ENCODE measurements around the gene NMT1. TPM values are rescaled to one million over a fixed set of nuclear protein-coding genes. Genes with fewer than 3 reads are reported as not detected.

Gene NMT1
- total RNA-seq, 1 experiment from 2014 or later = 173 TPM

GRCh38 chr17:45087978-45088377 lies 26.9 kb downstream of the NMT1 start:
- no peak for DNase-seq
- Mint-ChIP-seq H3K27ac (ENCODE audit: unreplicated experiment) (no peak overlapping the region), H3K27me3 (ENCODE audit: insufficient read depth, unreplicated experiment) (no peaks in the 10 kb centered on the region), H3K4me1 (ENCODE audit: low read depth, unreplicated experiment) (no peaks in the 10 kb centered on the region), H3K9me3 (ENCODE audit: unreplicated experiment) (no peaks in the 10 kb centered on the region), H3K4me3 (ENCODE audit: unreplicated experiment) (no peak overlapping the region), H3K36me3 (ENCODE audit: insufficient read depth, unreplicated experiment) (peaks cover 90% of the 10 kb centered on the region)
- no peak overlapping the region for H3K4me3 ChIP-seq (ENCODE audit: low read depth, low read length)
- CTCF ChIA-PET = interaction anchor here (1.3 kb wide), 1 partner anchor 47 kb away, joined by 4 read pairs; the partner anchor contains the start of gene ACBD4
- no peak for TF ChIP-seq CTCF (IDR thresholded peaks at IDR 0.05; ENCODE audit: insufficient read depth in 1 of 2, low read depth in 1 of 2, low read length in 1 of 2, severe bottlenecking in 1 of 2, unreplicated experiment in 1 of 2)
- peaks cover 4% of the 10 kb centered on the region for H3K36me3 ChIP-seq (ENCODE audit: control insufficient read depth, insufficient read depth, low read length)
- no TSS peak for BruUV-seq (replicated peaks)
- H3K9me3 ChIP-seq = no peaks in the 10 kb centered on the region
- POLR2A ChIA-PET = no interaction called here
- intact Hi-C loops (cut with micrococcal nuclease; ENCODE audit: unreplicated experiment) = no loop called here
- 0 out of 2 replicates have a peak, but pooled peaks cover 2% of the 10 kb centered on the region for H3K4me1 ChIP-seq
- H3K27me3 ChIP-seq (replicated peaks; ENCODE audit: control insufficient read depth, insufficient read depth, low read length) = no peaks in the 10 kb centered on the region

GRCh38 chr17:45088741-45089140 lies 27.6 kb downstream of the NMT1 start:
- Mint-ChIP-seq H3K27me3 (ENCODE audit: insufficient read depth, unreplicated experiment) (no peaks in the 10 kb centered on the region), H3K4me1 (ENCODE audit: low read depth, unreplicated experiment) (no peaks in the 10 kb centered on the region), H3K4me3 (ENCODE audit: unreplicated experiment) (no peak overlapping the region), H3K36me3 (ENCODE audit: insufficient read depth, unreplicated experiment) (peaks cover 92% of the 10 kb centered on the region), H3K9me3 (ENCODE audit: unreplicated experiment) (no peaks in the 10 kb centered on the region), H3K27ac (ENCODE audit: unreplicated experiment) (no peak overlapping the region)
- intact Hi-C loops (cut with micrococcal nuclease; ENCODE audit: unreplicated experiment) = no loop called here
- 0 out of 2 replicates have a peak, but pooled peaks cover 5% of the 10 kb centered on the region for H3K4me1 ChIP-seq
- H3K4me3 ChIP-seq (ENCODE audit: low read depth, low read length) = no peak overlapping the region
- ChIA-PET CTCF (no interaction called here), POLR2A (interaction anchor here (0.5 kb wide), 1 partner anchor 11 kb away, joined by 3 read pairs; no protein-coding TSS in a partner anchor)
- no peaks in the 10 kb centered on the region for H3K27me3 ChIP-seq (replicated peaks; ENCODE audit: control insufficient read depth, insufficient read depth, low read length)
- BruUV-seq (replicated peaks) = no TSS peak
- H3K9me3 ChIP-seq = no peaks in the 10 kb centered on the region
- no peak for TF ChIP-seq CTCF (IDR thresholded peaks at IDR 0.05; ENCODE audit: insufficient read depth in 1 of 2, low read depth in 1 of 2, low read length in 1 of 2, severe bottlenecking in 1 of 2, unreplicated experiment in 1 of 2)
- H3K36me3 ChIP-seq (ENCODE audit: control insufficient read depth, insufficient read depth, low read length) = peaks cover 6% of the 10 kb centered on the region
- DNase-seq = no peak

GRCh38 chr17:45090711-45091110 lies 29.6 kb downstream of the NMT1 start:
- Mint-ChIP-seq H3K36me3 (ENCODE audit: insufficient read depth, unreplicated experiment) (peaks cover 91% of the 10 kb centered on the region), H3K9me3 (ENCODE audit: unreplicated experiment) (no peaks in the 10 kb centered on the region), H3K4me3 (ENCODE audit: unreplicated experiment) (no peak overlapping the region), H3K4me1 (ENCODE audit: low read depth, unreplicated experiment) (no peaks in the 10 kb centered on the region), H3K27me3 (ENCODE audit: insufficient read depth, unreplicated experiment) (no peaks in the 10 kb centered on the region), H3K27ac (ENCODE audit: unreplicated experiment) (no peak overlapping the region)
- Histone ChIP-seq H3K9me3 (no peaks in the 10 kb centered on the region), H3K36me3 (ENCODE audit: control insufficient read depth, insufficient read depth, low read length) (peaks cover 6% of the 10 kb centered on the region), H3K27me3 (replicated peaks; ENCODE audit: control insufficient read depth, insufficient read depth, low read length) (no peaks in the 10 kb centered on the region), H3K4me1 (0 out of 2 replicates have a peak, but pooled peaks cover 5% of the 10 kb centered on the region), H3K4me3 (ENCODE audit: low read depth, low read length) (no peak overlapping the region)
- POLR2A ChIA-PET = no interaction called here
- TF ChIP-seq CTCF (IDR thresholded peaks at IDR 0.05; ENCODE audit: insufficient read depth in 1 of 2, low read depth in 1 of 2, low read length in 1 of 2, severe bottlenecking in 1 of 2, unreplicated experiment in 1 of 2) = no peak
- intact Hi-C loops (cut with micrococcal nuclease; ENCODE audit: unreplicated experiment) = no loop called here
- DNase-seq = no peak
- CTCF ChIA-PET = interaction anchor here (0.8 kb wide), 1 partner anchor 45 kb away, joined by 4 read pairs; the partner anchor contains the start of gene ACBD4
- BruUV-seq (replicated peaks) = no TSS peak

Data from Caco-2 (cell line).